HepG2 (cell line): ENCODE results near the gene NECAB2. TPM values are rescaled to one million over a fixed set of nuclear protein-coding genes. Genes with fewer than 3 reads are reported as not detected.

Experiments
- DNMT1 ChIP-seq: sonication (generic); formaldehyde crosslinking; IDR thresholded peaks from 2 replicates; pipeline ENCODE4 v1.5.1; 2020; ENCODE audit warnings: mild to moderate bottlenecking, missing genetic modification reagents
- MAFF ChIP-seq: IDR thresholded peaks from 2 replicates; pipeline ENCODE4 v1.6.1; 2011; ENCODE audit warnings: low read depth, low read length, improper control_type of control experiment
- MAZ ChIP-seq, 2 experiments: sonication (generic) in 1 of 2; formaldehyde crosslinking in 1 of 2; IDR thresholded peaks; 2 replicates each; pipeline versions ENCODE4 v1.5.0 to v1.6.1; 2012 to 2020; ENCODE audit warnings: low read depth in 2 of 2, mild to moderate bottlenecking in 2 of 2, borderline replicate concordance in 1 of 2, improper control_type of control experiment in 1 of 2, low read length in 1 of 2, missing genetic modification reagents in 1 of 2, moderate library complexity in 1 of 2
- NCOA2 ChIP-seq: sonication (generic); formaldehyde crosslinking; IDR thresholded peaks from 2 replicates; pipeline ENCODE4 v1.8.0; 2022; ENCODE audit warnings: inconsistent platforms
- NR3C1 ChIP-seq: sonication (generic); formaldehyde crosslinking; IDR thresholded peaks from 2 replicates; pipeline ENCODE4 v1.4.0; 2020; ENCODE audit warnings: missing genetic modification reagents
- POLR2G ChIP-seq: fragments of 200-400 bp; formaldehyde crosslinking; IDR thresholded peaks from 2 replicates; pipeline ENCODE4 v1.6.1; 2018; ENCODE audit warnings: mild to moderate bottlenecking, low read depth, low read length, moderate library complexity
- RBAK ChIP-seq: sonication (generic); formaldehyde crosslinking; IDR thresholded peaks from 2 replicates; pipeline ENCODE4 v1.5.1; 2020; ENCODE audit warnings: mild to moderate bottlenecking, missing genetic modification reagents
- RFXAP ChIP-seq: sonication (generic); formaldehyde crosslinking; IDR thresholded peaks from 2 replicates; pipeline ENCODE4 v1.4.0; 2020; ENCODE audit warnings: missing genetic modification reagents, borderline replicate concordance
- SIN3A ChIP-seq: IDR thresholded peaks from 2 replicates; pipeline ENCODE4 v1.6.1; 2011; ENCODE audit warnings: low read depth, mild to moderate bottlenecking, control low read depth, low read length, borderline replicate concordance
- SRSF4 ChIP-seq: fragments of 200-400 bp; formaldehyde crosslinking; IDR thresholded peaks from one replicate; pipeline ENCODE4 v1.6.1; 2018; ENCODE audit warnings: mild to moderate bottlenecking, low read depth, low read length, moderate library complexity; ENCODE audit not compliant: poor library complexity, severe bottlenecking
- STAT5B ChIP-seq: sonication (generic); formaldehyde crosslinking; IDR thresholded peaks from 2 replicates; pipeline ENCODE4 v1.4.0; 2020; ENCODE audit warnings: missing genetic modification reagents
- YY1 ChIP-seq: IDR thresholded peaks from 2 replicates; pipeline ENCODE4 v1.6.1; 2011; ENCODE audit warnings: low read length, low read depth, moderate library complexity, mild to moderate bottlenecking; ENCODE audit not compliant: insufficient read depth, insufficient replicate concordance
- ZFP90 ChIP-seq: sonication (generic); formaldehyde crosslinking; IDR thresholded peaks from 2 replicates; pipeline ENCODE4 v1.8.0; 2022; ENCODE audit warnings: missing genetic modification reagents, mild to moderate bottlenecking, inconsistent platforms, borderline replicate concordance
- ZNF101 ChIP-seq: sonication (generic); formaldehyde crosslinking; IDR thresholded peaks from 2 replicates; pipeline ENCODE4 v1.4.0; 2020; ENCODE audit warnings: mild to moderate bottlenecking, low read depth, missing genetic modification reagents, borderline replicate concordance
- ZNF12 ChIP-seq: sonication (generic); formaldehyde crosslinking; IDR thresholded peaks from 2 replicates; pipeline ENCODE4 v1.5.0; 2020; ENCODE audit warnings: missing genetic modification reagents
- ZNF136 ChIP-seq: sonication (generic); formaldehyde crosslinking; IDR thresholded peaks from 2 replicates; pipeline ENCODE4 v1.8.1; 2022; ENCODE audit warnings: low read depth, mild to moderate bottlenecking, moderate library complexity, missing genetic modification reagents
- ZNF160 ChIP-seq: sonication (generic); formaldehyde crosslinking; IDR thresholded peaks from 2 replicates; pipeline ENCODE4 v1.8.0; 2022; ENCODE audit warnings: mild to moderate bottlenecking, inconsistent platforms, missing genetic modification reagents
- ZNF225 ChIP-seq: sonication (generic); formaldehyde crosslinking; IDR thresholded peaks from 2 replicates; pipeline ENCODE4 v1.4.0; 2020; ENCODE audit warnings: mild to moderate bottlenecking, missing genetic modification reagents
- ZNF547 ChIP-seq: sonication (generic); formaldehyde crosslinking; IDR thresholded peaks from 2 replicates; pipeline ENCODE4 v1.5.1; 2020; ENCODE audit warnings: mild to moderate bottlenecking, missing genetic modification reagents
- ZNF563 ChIP-seq: sonication (generic); formaldehyde crosslinking; IDR thresholded peaks from 2 replicates; pipeline ENCODE4 v1.8.0; 2022; ENCODE audit warnings: mild to moderate bottlenecking, moderate library complexity, missing genetic modification reagents
- ZNF7 ChIP-seq: IDR thresholded peaks from 2 replicates; pipeline ENCODE4 v1.6.1; 2016; ENCODE audit warnings: missing biosample characterization, missing genetic modification reagents
- ZSCAN22 ChIP-seq: sonication (generic); formaldehyde crosslinking; IDR thresholded peaks from 2 replicates; pipeline ENCODE4 v1.4.0; 2020; ENCODE audit warnings: mild to moderate bottlenecking, missing genetic modification reagents
- polyA plus RNA-seq, 8 experiments: library from polyadenylated mRNA; depleted of rRNA in 3 of 8; stranded (reverse) in 7 of 8; unstranded in 1 of 8; fragments of >200 nt; fragmentation: Illumina TruSeq in 4 of 8; extraction: Trizol in 4 of 8; gene quantifications; 2 replicates each; pipeline versions ENCODE4 v1.2.1 to v1.2.3, GENCODE V29; 2011 to 2016; ENCODE audit warnings: low read depth in 4 of 8, missing spikeins in 1 of 8, mixed read lengths in 1 of 8; ENCODE audit not compliant: insufficient read depth in 1 of 8
- total RNA-seq, 5 experiments: library from RNA; depleted of rRNA; stranded (reverse); fragments of >200 nt; fragmentation: Illumina TruSeq; extraction: Trizol; gene quantifications; 2 replicates each; pipeline ENCODE4 v1.2.3, GENCODE V29; 2016; ENCODE audit warnings: low read depth in 1 of 5
- TF ChIP-seq, protein P1 (sequence below): sonication (generic); formaldehyde crosslinking; IDR thresholded peaks from 2 replicates; pipeline ENCODE4 v1.4.0; 2020; ENCODE audit warnings: mild to moderate bottlenecking, missing genetic modification reagents, borderline replicate concordance
- TF ChIP-seq, protein P2 (sequence below): sonication (generic); formaldehyde crosslinking; IDR thresholded peaks from 2 replicates; pipeline ENCODE4 v1.5.1; 2020; ENCODE audit warnings: mild to moderate bottlenecking, missing genetic modification reagents, borderline replicate concordance
- TF ChIP-seq, protein P3 (sequence below): sonication (generic); formaldehyde crosslinking; IDR thresholded peaks from 2 replicates; pipeline ENCODE4 v1.4.0; 2020; ENCODE audit warnings: missing genetic modification reagents

The NECAB2 gene
- total and polyA plus RNA-seq, 2 of the 13 experiments (the other 11 are each of a cell fraction or from before 2014, with no cell fraction given) = 0.21 to 0.49 TPM

DNA sequence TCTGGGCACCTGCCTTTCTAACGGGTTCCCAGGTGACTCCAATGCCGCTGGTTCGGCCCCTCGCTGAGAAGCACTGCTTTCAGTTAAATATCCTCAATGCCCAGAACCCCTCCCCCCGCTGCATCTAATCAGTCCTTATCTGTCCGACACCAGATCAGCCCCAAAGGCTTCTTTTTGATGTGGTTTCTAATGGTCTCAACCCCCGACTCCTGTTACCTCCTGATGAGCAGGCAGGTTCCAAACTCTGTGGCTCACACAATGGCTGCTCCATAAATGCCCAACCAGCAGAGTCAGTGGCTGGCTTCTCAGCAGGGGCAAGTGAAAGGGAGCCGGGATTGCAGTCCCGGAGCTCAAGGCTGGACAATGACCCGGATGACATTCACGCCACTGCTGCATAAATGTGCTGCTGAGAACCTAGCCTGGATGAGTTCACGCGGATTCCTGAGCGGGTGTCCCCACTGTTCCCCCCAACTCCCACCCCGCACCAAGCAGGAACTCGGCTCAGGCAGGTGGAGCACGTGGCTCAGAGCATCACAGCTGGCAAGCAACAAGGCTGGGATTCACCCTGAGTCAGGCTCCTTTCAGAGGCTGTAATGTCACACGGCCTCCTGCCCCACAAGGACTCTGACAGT, 75.6 kb downstream of the NECAB2 start (continued):
- TF ChIP-seq, protein P1, sequence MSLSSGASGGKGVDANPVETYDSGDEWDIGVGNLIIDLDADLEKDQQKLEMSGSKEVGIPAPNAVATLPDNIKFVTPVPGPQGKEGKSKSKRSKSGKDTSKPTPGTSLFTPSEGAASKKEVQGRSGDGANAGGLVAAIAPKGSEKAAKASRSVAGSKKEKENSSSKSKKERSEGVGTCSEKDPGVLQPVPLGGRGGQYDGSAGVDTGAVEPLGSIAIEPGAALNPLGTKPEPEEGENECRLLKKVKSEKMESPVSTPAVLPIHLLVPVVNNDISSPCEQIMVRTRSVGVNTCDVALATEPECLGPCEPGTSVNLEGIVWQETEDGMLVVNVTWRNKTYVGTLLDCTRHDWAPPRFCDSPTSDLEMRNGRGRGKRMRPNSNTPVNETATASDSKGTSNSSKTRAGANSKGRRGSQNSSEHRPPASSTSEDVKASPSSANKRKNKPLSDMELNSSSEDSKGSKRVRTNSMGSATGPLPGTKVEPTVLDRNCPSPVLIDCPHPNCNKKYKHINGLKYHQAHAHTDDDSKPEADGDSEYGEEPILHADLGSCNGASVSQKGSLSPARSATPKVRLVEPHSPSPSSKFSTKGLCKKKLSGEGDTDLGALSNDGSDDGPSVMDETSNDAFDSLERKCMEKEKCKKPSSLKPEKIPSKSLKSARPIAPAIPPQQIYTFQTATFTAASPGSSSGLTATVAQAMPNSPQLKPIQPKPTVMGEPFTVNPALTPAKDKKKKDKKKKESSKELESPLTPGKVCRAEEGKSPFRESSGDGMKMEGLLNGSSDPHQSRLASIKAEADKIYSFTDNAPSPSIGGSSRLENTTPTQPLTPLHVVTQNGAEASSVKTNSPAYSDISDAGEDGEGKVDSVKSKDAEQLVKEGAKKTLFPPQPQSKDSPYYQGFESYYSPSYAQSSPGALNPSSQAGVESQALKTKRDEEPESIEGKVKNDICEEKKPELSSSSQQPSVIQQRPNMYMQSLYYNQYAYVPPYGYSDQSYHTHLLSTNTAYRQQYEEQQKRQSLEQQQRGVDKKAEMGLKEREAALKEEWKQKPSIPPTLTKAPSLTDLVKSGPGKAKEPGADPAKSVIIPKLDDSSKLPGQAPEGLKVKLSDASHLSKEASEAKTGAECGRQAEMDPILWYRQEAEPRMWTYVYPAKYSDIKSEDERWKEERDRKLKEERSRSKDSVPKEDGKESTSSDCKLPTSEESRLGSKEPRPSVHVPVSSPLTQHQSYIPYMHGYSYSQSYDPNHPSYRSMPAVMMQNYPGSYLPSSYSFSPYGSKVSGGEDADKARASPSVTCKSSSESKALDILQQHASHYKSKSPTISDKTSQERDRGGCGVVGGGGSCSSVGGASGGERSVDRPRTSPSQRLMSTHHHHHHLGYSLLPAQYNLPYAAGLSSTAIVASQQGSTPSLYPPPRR (CRISPR knock-in tag) = no peak
- no peak for TF ChIP-seq MAFF
- no peak for TF ChIP-seq POLR2G
- TF ChIP-seq ZNF136 = no peak
- no peak for TF ChIP-seq ZNF12 (CRISPR knock-in tag)
- TF ChIP-seq SIN3A = no peak
- TF ChIP-seq ZNF563 (CRISPR knock-in tag) = no peak
- TF ChIP-seq RBAK (CRISPR knock-in tag) = no peak
- TF ChIP-seq ZSCAN22 (CRISPR knock-in tag) = no peak
- no peak for TF ChIP-seq NCOA2 (CRISPR knock-in tag)
- TF ChIP-seq MAZ (IDR thresholded peaks at IDR 0.05; ENCODE audit: borderline replicate concordance, low read depth, low read length) = no peak
- TF ChIP-seq MAZ (CRISPR knock-in tag; IDR thresholded peaks at IDR 0.05; ENCODE audit: low read depth) = no peak
- TF ChIP-seq ZNF7 (CRISPR knock-in tag) = no peak
- no peak for TF ChIP-seq SRSF4
- no peak for TF ChIP-seq STAT5B (CRISPR knock-in tag)
- TF ChIP-seq NR3C1 (CRISPR knock-in tag) = no peak
- TF ChIP-seq, protein P2, sequence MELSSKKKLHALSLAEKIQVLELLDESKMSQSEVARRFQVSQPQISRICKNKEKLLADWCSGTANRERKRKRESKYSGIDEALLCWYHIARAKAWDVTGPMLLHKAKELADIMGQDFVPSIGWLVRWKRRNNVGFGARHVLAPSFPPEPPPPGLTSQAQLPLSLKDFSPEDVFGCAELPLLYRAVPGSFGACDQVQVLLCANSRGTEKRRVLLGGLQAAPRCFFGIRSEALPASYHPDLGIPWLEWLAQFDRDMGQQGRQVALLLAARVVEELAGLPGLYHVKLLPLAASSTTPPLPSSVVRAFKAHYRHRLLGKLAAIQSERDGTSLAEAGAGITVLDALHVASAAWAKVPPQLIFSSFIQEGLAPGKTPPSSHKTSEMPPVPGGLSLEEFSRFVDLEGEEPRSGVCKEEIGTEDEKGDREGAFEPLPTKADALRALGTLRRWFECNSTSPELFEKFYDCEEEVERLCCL = no peak
- TF ChIP-seq ZNF547 (CRISPR knock-in tag) = no peak
- TF ChIP-seq, protein P3, sequence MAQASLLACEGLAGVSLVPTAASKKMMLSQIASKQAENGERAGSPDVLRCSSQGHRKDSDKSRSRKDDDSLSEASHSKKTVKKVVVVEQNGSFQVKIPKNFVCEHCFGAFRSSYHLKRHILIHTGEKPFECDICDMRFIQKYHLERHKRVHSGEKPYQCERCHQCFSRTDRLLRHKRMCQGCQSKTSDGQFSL (CRISPR knock-in tag) = no peak
- TF ChIP-seq ZNF225 (CRISPR knock-in tag) = no peak
- TF ChIP-seq ZFP90 = no peak
- no peak for TF ChIP-seq YY1
- no peak for TF ChIP-seq ZNF101
- TF ChIP-seq DNMT1 = no peak
- no peak for TF ChIP-seq ZNF160 (CRISPR knock-in tag)
- peak; percentile 5; the same call in 1 of the 2 replicates for TF ChIP-seq RFXAP
